Measurements from ENCODE around the gene TAOK1. TPM values are rescaled to one million over a fixed set of nuclear protein-coding genes. Genes with fewer than 3 reads are reported as not detected.

Gene TAOK1
- total RNA-seq, 1 donor from 2014 or later, result 100 TPM

DNA sequence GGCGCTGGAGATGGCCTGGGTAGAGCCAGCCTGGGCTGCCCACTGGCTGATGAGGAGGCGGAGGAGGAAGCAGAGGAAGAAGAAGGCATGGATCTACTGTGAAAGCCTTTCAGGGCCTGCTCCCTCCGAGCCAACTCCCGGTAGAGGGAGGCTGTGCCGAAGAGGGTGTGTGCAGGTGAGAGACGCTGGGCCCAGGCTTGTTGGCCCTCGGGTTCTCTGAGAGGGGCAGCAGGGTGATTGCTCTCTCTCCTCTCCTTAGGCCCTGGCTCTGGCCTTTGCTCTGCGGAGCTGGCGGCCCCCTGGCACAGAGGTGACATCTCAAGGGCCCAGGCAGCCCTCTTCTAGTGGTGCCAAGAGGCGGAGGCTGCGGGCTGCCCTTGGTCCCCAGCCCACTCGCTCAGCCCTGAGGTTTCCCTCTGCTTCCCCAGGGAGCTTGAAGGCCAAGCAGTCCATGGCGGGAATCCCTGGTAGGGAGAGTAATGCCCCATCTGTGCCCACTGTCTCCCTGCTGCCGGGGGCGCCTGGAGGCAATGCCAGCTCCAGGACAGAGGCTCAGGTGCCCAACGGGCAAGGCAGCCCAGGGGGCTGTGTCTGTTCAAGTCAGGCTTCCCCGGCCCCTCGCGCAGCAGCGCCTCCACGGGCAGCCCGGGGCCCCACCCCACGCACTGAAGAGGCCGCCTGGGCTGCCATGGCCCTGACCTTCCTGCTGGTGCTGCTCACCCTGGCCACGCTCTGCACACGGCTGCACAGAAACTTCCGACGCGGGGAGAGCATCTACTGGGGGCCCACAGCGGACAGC, 181.9 kb downstream of the TAOK1 start:
- Mint-ChIP-seq H3K4me1 (ENCODE audit: low read depth, unreplicated experiment) (peaks cover 5% of the 10 kb centered on the region), H3K4me3 (ENCODE audit: unreplicated experiment) (no peak overlapping the region), H3K27me3 (ENCODE audit: low read depth, unreplicated experiment) (peaks cover 2% of the 10 kb centered on the region), H3K36me3 (ENCODE audit: low read depth, unreplicated experiment) (peaks cover 12% of the 10 kb centered on the region), H3K27ac (ENCODE audit: unreplicated experiment) (peak overlapping the region; percentile 41), H3K9me3 (ENCODE audit: unreplicated experiment) (no peaks in the 10 kb centered on the region)
- FAIRE-seq (no peak), DNase-seq (ENCODE audit: low read depth) (no peak)
- Histone ChIP-seq H3K4me1 (ENCODE audit: insufficient read depth, low read length) (peaks cover 19% of the 10 kb centered on the region), H2AFZ (ENCODE audit: low read depth, low read length) (peak overlapping the region; percentile 18), H3K27ac (ENCODE audit: low read depth, low read length) (no peak overlapping the region), H3K4me2 (ENCODE audit: low read length) (peak overlapping the region; percentile 64), H3K27me3 (ENCODE audit: insufficient read depth, low read length) (no peaks in the 10 kb centered on the region), H3K9me3 (ENCODE audit: insufficient read depth, low read depth, low read length) (no peaks in the 10 kb centered on the region), H3K4me3 (ENCODE audit: insufficient read depth, low read depth, low read length) (no peak overlapping the region), H3K9ac (ENCODE audit: low read length) (no peak overlapping the region), H3K79me2 (ENCODE audit: insufficient read depth, low read length) (no peaks in the 10 kb centered on the region), H4K20me1 (ENCODE audit: insufficient read depth, low read length) (peaks cover 28% of the 10 kb centered on the region), H3K36me3 (ENCODE audit: insufficient read depth, low read length) (no peaks in the 10 kb centered on the region)
- TF ChIP-seq EZH2 (IDR thresholded peaks at IDR 0.05; ENCODE audit: insufficient read depth, low read length), result no peak
- TF ChIP-seq, protein P1, sequence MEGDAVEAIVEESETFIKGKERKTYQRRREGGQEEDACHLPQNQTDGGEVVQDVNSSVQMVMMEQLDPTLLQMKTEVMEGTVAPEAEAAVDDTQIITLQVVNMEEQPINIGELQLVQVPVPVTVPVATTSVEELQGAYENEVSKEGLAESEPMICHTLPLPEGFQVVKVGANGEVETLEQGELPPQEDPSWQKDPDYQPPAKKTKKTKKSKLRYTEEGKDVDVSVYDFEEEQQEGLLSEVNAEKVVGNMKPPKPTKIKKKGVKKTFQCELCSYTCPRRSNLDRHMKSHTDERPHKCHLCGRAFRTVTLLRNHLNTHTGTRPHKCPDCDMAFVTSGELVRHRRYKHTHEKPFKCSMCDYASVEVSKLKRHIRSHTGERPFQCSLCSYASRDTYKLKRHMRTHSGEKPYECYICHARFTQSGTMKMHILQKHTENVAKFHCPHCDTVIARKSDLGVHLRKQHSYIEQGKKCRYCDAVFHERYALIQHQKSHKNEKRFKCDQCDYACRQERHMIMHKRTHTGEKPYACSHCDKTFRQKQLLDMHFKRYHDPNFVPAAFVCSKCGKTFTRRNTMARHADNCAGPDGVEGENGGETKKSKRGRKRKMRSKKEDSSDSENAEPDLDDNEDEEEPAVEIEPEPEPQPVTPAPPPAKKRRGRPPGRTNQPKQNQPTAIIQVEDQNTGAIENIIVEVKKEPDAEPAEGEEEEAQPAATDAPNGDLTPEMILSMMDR (IDR thresholded peaks at IDR 0.05; ENCODE audit: insufficient read depth, low read depth, low read length), result no peak

DNA sequence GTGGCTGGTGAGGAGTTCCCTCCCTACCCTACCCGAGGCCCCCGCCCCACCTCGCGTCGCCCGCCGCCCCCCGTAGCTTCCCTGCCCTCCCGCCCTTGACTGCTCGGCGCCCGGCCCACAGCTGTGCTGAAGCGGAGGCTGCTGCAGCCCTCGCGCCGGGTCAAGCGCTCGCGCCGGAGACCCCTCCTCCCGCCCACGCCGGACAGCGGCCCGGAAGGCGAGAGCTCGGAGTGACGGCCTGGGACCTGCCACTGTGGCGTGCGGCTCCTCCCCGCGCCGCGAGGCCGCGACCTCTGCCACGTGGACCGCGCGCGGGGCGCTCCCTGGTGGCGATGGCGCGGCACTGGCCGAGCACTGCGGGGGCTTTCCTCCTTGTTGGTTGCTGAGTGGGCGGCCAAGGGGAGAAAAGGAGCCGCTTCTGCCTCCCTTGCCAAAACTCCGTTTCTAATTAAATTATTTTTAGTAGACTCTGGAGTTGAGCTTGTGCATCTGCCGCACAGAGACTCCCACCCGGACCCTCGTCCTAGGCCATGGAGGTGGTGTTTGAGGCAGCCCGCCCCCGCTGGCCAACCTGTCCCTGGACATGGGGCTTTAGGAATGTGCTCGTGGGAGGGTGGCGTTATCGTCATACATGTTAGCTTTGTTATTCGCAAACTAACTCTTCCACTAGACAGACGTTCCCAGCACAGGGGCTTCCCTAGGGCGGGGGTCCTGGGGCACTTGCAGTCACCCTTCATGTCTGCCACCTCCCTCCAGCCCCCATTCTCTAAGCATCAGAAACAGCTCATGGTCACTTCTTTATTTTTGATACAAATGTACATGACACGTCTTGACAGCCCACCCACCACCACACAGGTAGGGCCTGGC, 182.8 kb downstream of the TAOK1 start:
- Mint-ChIP-seq H3K4me3 (ENCODE audit: unreplicated experiment) (no peak overlapping the region), H3K36me3 (ENCODE audit: low read depth, unreplicated experiment) (peaks cover 14% of the 10 kb centered on the region), H3K4me1 (ENCODE audit: low read depth, unreplicated experiment) (peaks cover 9% of the 10 kb centered on the region), H3K27me3 (ENCODE audit: low read depth, unreplicated experiment) (peaks cover 2% of the 10 kb centered on the region), H3K9me3 (ENCODE audit: unreplicated experiment) (no peaks in the 10 kb centered on the region), H3K27ac (ENCODE audit: unreplicated experiment) (no peak overlapping the region)
- peaks cover 28% of the 10 kb centered on the region for H4K20me1 ChIP-seq (ENCODE audit: insufficient read depth, low read length)
- no peak overlapping the region for H3K27ac ChIP-seq (ENCODE audit: low read depth, low read length)
- H2AFZ ChIP-seq (ENCODE audit: low read depth, low read length), result no peak overlapping the region
- DNase-seq (ENCODE audit: low read depth) (no peak), FAIRE-seq (no peak)
- no peaks in the 10 kb centered on the region for H3K9me3 ChIP-seq (ENCODE audit: insufficient read depth, low read depth, low read length)
- TF ChIP-seq EZH2 (IDR thresholded peaks at IDR 0.05; ENCODE audit: insufficient read depth, low read length), result no peak
- TF ChIP-seq, protein P1 (IDR thresholded peaks at IDR 0.05; ENCODE audit: insufficient read depth, low read depth, low read length), result peak; percentile 35
- H3K79me2 ChIP-seq (ENCODE audit: insufficient read depth, low read length), result no peaks in the 10 kb centered on the region
- no peaks in the 10 kb centered on the region for H3K27me3 ChIP-seq (ENCODE audit: insufficient read depth, low read length)
- no peak overlapping the region for H3K4me3 ChIP-seq (ENCODE audit: insufficient read depth, low read depth, low read length)
- H3K36me3 ChIP-seq (ENCODE audit: insufficient read depth, low read length), result no peaks in the 10 kb centered on the region
- peak overlapping the region; percentile 64 for H3K4me2 ChIP-seq (ENCODE audit: low read length)
- peak overlapping the region; percentile 46 for H3K9ac ChIP-seq (ENCODE audit: low read length)
- H3K4me1 ChIP-seq (ENCODE audit: insufficient read depth, low read length), result peaks cover 26% of the 10 kb centered on the region

Data from astrocyte (in vitro differentiated cells and primary cell).